GM19238 (cell line): ENCODE results near the gene CELF5.

ENCODE experiments used
- DNase-seq: peaks from one replicate; pipeline ENCODE4 v3.0.0; 2011; ENCODE audit warnings: low spot score; ENCODE audit not compliant: insufficient read length

CELF5 gene

DNA sequence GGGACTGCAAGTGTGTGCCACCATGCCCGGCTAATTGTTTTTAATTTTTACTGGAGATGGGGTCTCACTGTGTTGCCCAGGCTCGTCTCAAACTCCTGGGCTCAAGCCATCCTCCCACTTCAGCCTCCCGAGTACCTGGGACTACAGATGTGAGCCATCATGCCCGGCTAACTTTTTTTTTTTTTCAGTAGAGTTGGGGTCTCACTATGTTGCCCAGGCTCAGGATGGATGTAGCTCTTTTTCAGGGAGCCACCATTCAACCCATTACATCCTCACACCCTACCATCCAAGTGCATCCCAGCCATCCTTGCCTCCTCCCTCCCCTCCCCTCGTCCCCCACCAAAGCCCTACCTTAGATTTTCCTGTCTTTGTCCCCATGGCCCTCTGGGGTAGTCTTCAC is 14.9 kb downstream of the CELF5 start:
- DNase-seq, result no peak

DNA sequence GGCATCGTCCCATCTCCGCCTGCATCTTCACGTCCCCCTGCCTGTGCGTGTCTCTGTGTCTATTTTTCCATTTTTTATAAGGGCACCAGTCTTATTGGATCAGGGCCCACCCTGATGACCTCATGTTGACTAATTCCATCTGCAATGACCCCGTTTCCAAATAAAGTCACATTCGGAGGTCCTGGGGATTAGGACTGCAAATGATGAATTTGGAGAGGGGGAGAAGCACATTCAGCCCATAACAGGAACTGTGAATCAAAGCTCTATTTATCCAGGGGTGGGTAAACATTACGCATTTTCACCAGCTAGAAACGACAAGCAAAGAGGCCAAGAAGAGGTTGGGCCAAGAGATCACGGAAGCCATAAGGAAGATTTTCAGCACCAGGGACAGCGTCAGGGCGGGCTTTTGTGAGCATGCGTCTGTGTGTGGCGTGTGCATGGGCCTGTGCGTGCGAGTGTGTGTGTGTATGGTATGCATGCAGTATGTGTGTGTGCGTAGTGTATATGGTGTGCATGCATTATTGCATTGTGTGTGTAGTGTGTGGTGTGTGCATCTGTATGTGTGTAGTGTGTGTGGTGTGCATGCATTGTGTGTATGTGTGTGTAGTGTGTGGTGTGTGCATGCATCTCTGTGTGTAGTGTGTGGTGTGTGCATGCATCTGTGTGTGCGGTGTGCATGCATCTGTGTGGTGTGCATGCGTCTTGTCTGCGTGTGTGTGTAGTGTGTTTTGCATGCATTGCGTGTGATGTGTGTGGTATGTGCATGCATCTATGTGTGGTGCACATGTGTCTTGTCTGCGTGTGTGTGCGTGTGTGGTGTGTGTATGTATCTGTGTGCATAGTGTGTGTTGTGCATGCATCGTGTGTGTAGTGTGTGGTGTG is 19.6 kb downstream of the CELF5 start:
- DNase-seq, result no peak

DNA sequence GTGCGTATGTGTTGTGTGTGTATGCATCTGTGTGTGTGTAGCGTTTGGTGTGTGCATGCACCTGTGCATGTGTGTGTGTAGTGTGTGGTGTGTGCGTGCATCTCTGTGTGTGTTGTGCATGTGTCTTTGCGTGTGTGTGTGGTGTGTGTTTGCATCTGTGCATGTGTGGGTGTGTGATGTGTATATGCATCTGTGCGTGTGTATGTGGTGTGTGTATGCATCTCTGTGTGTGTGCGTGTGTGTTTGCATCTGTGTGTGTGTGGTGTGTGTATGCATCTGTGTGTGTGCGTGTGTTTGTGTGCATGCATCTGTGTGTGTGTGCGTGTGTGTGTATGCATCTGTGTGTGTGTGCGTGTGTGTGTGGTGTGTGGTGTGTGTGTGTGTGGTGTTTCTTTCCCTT is 20.6 kb downstream of the CELF5 start:
- DNase-seq, result no peak

DNA sequence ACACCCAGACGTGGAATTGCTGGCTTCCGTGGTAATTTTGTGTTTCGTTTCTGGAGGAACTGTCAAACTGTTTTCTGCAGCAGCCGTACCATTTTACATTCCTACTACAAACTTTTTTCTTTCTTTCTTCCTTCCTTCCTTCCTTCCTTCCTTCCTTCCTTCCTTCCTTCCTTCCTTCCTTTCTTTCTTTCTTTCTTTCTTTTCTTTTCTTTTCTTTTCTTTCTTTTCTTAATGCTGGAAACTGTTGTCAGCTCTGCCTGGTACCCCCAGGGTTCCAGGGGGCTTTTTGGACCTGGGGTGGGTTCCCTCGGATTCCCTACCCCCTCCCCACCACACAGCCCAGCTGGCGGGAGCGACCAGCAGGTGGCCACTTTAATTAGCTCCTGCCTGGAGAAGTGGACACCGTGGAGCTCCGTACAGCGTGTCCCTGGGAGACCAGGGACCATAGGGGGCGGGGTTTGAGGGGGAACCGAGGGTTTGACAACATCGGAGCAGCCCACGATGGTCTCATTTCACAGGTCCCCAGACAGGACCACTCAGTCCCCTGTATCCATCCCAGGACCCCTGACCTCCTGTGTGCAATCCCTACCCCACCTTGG is 24.4 kb downstream of the CELF5 start:
- no peak for DNase-seq

DNA sequence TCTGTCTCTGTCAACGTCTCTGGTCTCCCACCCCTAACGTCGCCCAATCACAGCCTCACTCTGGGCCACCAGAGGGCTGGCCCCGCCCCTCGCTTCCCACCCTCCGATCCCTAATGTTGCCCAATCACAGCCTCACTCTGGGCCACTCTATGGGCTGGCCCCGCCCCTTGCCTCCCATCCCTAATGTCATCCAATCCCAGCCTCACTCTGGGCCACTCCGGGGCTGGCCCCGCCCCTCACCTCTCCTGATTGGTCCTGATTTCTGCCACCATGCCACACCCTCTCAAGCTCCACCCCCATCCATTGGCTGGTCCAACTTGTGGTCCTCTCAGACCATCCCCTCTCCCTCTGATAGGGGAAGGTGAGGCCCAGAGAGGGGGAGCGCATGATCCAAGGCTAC is 24.9 kb downstream of the CELF5 start:
- no peak for DNase-seq

DNA sequence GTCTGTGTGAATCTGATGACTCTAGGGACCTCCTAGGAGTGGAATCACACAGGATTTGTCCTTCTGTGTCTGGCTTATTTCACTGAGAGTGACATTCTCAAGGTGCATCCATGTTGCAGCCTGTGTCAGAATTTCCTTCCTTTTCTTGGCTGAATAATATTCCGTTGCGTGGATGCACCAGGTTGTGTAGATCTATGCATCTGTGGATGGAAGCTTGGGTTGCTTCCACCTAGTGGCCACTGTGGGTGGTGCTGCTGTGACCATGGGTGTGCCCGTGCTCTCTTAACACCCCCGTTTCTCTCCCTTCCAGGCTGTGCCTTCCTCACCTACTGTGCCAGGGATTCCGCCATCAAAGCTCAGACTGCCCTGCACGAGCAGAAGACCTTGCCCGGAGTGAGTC is 26.2 kb downstream of the CELF5 start:
- DNase-seq, result no peak

DNA sequence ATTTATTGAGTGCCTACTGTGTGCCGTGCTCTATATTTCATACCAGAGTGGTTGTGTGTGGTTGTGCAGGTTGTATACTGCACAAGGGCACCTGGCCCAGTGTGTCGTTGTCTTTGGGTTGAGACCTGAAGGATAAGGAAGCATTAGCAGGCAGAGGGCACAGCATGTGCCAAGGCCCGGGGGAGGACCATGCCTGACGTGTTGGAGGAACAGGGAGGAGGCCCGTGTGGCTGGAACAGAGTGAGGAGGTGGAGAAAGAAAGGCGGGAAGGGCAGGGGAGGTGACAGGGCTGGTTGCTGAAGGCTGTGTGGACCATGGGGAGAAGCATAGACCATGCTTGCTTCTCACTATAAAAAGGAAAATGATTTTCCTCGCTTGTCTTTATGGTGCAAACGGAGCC is 26.8 kb downstream of the CELF5 start:
- DNase-seq, result no peak

DNA sequence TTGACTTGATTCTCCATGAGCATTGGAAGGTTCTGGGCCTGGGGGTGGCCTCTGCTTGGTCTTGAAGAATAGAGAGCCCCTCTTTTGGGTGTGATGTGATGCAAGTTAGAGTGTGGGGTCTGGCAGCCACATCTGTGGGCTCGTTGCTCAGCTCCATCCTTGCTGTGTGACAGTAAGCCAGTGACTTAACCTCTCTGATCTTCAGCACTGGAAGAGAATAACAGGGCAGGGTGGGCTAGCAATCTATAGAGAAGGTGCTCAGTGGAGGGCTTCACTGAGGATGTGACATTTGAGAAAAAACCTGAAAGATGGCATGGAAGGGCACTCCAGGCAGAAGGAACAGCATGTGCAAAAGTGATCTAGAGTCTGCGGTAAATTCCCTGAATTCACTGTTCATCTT is 28.2 kb downstream of the CELF5 start:
- no peak for DNase-seq

DNA sequence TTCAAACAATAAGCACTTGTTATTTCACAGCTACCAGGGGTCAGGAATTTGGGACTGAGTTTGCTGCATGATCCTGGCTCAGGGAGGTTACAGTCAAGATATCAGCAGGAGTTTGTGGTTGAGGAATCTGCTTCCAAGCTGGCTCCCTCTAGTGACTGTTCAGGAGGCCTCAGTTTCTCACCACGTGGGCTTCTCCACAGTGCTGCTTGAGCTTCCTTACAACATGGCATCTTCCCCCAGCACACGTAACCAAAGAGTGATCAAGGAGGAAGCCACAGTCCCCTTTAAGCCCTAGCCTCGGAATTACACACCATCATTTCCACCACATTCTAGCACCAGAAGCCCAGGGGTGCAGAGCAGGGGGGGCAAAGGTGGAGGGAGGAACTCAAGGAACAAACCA is 28.8 kb downstream of the CELF5 start:
- no peak for DNase-seq

DNA sequence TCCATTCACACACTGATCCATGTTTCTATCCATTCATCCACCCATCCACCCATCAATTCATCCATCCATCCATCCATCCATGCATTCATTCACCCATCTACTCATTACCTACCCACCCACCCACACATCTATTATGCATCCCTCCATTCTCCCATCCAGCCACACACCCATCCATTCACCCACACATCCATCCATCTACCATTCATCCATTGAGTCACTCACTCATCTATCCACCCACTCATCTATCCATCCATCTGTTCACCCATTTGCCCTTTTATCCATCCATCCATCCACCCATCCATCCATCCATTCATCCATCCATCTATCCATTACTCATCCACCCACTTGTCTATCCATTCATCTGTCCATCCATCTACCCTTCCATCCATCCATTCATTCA is 30.1 kb downstream of the CELF5 start:
- DNase-seq, result no peak

DNA sequence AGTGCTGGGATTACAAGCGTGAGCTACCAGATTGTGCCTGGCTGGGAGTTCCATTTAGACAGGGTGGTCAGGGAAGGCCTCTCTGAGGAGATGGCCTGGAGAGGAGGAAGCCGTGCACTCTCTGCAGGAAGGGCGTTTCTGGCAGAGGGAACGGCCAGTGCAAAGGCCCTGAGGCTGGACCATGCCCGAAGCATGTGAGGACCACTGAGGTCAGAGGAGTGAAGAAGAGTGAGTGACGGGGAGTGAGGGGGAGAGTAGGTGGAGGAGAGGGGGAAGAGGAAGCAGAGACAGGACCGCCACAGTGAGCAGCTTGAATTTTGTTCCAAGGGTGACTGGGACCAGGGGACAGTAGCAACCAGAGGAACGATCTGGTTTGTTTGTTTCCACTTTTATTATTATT is 32.6 kb downstream of the CELF5 start:
- DNase-seq, result no peak

DNA sequence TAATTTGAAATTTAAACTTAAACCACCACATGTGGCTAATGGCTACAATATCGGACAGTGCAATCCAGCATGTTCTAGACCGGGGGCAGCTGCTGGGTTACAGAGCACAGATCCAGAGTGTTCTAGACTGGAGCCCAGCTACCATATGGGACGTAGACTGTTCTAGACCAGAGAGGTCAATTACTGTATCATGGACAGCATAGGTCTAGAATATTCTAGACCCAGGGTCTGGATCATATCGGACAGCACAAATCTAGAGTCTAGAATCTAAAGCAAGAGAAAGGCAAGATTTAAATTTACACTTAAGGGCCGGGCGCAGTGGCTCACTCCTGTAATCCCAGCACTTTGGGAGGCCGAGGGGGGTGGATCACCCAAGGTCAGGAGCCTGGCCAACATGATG is 37.9 kb downstream of the CELF5 start:
- no peak for DNase-seq

DNA sequence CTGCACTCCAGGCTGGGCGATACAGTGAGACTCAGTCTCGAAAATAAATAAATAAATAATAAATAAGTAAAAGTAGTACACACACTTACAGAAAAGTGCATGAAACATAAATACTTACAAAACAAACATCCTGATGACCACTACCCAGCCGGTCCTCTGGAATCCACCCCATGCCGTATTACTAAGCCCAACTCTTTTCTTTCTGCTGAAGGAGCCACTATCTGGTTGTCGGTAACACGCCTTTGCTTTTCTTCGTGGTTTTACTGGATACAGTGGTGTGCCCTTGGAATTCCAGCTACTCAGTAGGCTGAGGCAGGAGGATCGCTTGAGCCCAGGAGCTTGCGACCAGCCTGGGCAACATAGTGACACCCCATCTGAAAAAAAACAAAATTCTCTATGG is 39.4 kb downstream of the CELF5 start:
- DNase-seq, result no peak

DNA sequence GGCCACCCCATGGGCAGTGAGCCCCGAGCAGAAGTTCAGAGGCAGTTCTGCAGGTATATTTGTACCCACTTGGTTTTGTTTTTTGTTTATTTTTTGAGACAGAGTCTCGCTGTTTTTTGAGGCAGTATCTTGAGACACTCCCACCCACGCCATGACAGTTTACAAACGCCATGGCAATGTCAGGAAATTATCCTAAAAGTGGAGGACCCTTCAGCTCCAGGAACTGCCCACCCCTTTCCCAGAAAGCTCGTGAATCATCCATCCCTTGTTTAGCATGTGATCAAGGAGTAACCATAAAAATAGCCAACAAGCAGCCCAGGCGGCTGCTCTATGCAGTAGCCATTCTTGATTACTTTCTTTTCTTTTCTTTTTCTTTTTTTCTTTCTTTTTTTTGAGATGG is 41.0 kb downstream of the CELF5 start:
- no peak for DNase-seq

DNA sequence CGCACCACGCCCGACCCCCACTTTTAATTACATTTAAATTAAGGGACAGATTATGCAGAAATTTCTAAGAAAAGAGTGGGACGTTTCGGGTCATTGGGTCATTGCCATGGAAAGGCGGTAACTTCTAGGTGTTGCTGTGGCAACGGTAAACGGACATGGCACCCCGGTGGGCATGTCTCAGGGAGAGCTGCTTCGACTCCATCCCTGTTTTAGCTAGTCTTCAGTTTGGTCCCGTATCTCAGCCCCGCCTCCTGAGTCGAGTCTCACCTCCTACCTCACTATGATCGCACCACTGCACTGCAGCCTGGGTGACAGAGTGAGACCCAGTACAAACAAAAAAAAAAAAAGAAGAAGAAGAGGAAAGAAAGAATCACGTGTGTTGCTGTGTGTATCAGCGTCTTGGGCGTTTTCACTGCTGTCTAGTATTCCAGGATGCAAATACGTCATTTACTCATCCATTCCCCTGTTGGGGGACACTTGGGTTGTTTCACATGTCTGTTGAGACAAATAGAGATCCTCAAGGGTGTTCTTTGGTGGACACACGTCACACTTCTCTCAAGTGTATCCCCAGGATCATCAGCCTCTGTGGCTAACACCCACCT is 41.7 kb downstream of the CELF5 start:
- no peak for DNase-seq

DNA sequence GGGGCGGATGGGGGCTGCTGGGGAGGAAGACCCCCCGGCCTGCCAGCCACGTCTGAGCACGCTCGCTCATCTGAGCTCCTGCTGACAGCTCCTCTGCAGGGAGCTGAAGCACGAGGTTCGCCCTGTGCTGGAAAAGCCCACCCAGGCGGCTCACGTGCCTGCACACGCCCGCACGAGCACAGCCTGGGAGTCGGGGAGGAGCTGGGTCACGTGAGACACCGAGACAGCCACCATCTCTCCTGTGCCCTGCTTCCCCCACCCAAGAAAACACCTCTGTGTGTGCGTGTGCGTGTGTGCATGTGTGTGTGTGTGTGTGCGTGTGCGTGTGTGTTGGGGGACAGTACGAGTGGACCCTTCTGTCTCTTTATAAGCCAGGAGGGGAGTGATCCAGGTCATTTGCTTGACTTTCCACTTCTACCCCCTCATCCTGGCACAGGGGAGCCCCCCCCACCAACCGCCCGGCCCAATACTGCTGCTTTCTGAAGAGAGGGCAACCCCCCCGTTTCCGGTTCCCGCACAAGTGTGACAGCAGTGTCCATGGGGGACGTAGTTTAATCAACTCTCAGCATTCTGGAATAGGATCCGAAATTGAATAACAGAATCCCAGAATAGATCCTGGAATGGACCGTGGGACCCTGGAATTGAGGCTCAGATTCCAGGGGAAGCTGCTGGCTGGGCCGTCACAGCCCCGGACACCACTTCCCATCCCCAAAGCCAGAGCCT is 42.5 kb downstream of the CELF5 start:
- DNase-seq, result no peak

DNA sequence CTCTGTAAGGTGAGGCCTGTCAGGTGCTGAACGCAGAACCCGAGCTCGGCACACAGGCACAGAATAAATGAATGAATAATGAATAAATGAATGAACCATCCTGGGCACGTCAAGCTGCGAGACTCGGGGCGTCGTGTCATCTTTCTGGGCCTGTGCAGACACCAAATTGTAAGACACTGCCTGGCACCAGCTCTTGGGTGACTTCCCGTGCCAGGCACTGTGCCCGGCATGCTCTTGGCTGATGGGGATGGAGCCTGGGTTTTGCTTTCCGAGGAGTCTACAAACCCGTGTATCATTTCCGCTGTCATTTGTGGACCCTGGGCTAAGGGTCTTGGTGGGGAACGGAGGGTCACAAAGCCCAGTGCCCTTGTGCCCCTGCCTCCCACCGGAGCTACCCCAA is 43.9 kb downstream of the CELF5 start:
- no peak for DNase-seq

DNA sequence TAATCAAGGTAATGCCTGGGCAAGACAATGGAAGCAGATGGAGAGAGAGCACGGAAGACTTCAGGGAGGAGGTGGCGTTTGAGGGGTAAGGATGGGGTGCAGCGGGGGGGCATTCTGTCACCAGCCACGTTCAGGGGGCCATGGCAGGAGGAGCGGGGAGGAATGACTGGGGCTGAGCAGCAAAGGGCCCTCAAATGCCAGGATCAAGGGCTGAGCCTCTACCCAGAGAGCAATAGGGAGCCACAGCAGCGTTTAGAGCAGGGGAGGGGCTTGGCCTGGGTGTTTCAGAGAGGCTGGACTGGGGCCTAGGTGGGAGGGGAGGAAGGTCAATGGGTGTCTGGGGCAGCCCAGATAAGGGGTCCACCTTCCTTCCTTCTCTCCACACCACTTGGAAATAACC is 44.3 kb downstream of the CELF5 start:
- DNase-seq, result no peak

DNA sequence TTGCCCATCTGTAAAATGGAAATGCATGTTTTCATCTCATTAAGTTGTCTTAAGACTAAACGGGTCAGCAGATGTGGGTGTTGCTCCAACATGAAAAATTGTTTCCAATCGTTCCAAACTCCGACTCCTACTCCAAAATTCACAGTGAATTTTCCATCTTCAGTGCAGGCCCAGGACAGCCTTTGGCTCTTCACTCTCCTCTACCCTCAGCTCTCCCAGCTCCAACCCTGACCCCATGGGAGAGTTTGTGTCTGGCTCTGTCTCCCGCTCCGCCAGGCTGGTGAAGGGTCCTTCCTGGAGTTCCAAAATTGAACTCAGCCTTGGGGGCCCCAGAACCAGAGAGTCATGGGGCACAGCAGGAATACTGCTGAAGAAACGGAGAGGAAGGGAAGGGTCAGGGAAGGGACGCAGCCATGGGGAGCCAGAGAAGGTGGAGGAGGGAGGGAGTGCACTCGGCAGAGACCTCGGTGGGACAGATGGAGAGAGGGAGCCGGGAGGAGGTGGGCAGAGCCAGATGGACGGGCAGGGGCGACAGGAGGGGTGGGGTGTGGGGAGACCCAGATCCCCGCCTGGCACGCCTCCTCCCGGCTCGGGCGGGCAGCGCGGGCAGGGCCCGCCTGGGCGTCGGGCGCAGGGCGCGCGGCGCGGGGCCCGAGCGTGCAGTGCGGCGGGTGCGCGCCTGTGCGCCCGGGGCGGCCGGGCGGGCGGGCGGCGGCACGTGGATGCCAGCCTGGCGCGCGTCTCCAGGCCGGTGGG is 45.6 kb downstream of the CELF5 start:
- DNase-seq, result no peak

DNA sequence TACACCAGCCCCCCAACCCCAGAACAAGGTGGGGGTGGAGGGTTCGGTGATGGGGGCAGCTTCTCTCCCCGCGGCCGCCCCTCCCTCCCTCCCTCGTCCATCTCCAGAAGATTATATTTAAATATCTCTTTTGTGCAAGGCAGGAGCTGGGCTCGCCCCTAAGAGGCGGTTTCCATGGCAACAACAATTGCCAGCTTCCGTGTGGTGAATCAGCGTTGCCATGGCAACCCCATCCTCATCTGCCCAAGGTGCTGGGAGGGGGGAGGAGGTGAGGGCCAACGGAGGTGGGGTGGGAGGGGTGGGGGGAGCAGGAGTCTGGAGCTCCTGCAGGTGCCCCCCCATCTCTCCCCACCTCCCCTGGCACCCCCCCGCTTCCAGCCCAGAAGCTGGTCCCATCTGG is 46.4 kb downstream of the CELF5 start:
- no peak for DNase-seq

DNA sequence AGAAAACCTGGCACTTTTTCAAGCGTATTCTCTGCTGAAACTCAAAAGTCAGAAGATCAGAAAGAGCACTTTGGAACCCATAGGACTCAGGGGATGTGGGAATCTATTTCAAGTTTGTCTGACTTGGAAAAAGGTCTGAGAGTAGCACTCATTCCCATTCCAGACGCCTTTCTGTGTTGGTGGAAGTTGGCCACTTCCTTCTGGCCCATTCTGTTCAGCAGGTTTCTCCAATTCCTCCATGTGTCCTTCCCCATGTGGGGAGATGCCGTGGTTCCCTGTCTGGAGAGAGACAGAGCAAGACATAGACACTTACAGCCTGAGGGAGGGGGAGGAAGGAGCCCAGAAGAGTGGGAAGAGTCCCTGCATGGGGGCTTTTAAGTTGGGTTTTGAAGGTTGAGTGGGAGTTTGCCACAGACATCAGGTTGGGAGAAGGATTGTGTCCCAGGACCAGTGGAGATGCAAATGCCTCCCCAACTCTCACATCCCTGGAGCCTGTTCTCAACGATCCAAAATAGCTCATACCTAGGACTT is 48.0 kb downstream of the CELF5 start:
- DNase-seq, result no peak
